Liver (tissue), 3 donors: Measurements from ENCODE around the gene SH3TC2.
A peak's percentile ranks its signal among the peaks of the same experiment; 100 is the strongest.

Experiments
- CTCF ChIP-seq: fragments of 150-350 bp; IDR thresholded peaks from 2 replicates; pipeline ENCODE4 v1.5.1; 2017; ENCODE audit warnings: improper control_type of control experiment, low read depth, low read length; ENCODE audit not compliant: missing input control
- JUND ChIP-seq, 2 donors: IDR thresholded peaks; 2 replicates each; pipeline ENCODE4 v1.6.1; 2016; ENCODE audit warnings: antibody characterized with exemption in 2 of 2
- MAX ChIP-seq: IDR thresholded peaks from 2 replicates; pipeline ENCODE4 v1.6.1; 2016; ENCODE audit warnings: antibody characterized with exemption
- NR2F2 ChIP-seq: IDR thresholded peaks from 2 replicates; pipeline ENCODE4 v1.6.1; 2016; ENCODE audit warnings: antibody characterized with exemption
- RAD21 ChIP-seq, 2 donors: IDR thresholded peaks; 2 replicates each; pipeline ENCODE4 v1.6.1; 2016; ENCODE audit warnings: antibody characterized with exemption in 2 of 2, mild to moderate bottlenecking in 2 of 2
- REST ChIP-seq: IDR thresholded peaks from 2 replicates; pipeline ENCODE4 v1.6.1; 2016; ENCODE audit warnings: antibody characterized with exemption, mild to moderate bottlenecking
- RXRA ChIP-seq, 2 donors: IDR thresholded peaks; 2 replicates each; pipeline ENCODE4 v1.6.1; 2017 to 2018; ENCODE audit warnings: antibody characterized with exemption in 2 of 2, mild to moderate bottlenecking in 1 of 2
- SP1 ChIP-seq: IDR thresholded peaks from 2 replicates; pipeline ENCODE4 v1.6.1; 2018; ENCODE audit warnings: antibody characterized with exemption, mild to moderate bottlenecking
- TAF1 ChIP-seq: conservative IDR thresholded peaks from 2 replicates; pipeline ENCODE4 v1.6.1; 2016; ENCODE audit warnings: antibody characterized with exemption, mild to moderate bottlenecking
- YY1 ChIP-seq: IDR thresholded peaks from 2 replicates; pipeline ENCODE4 v1.6.1; 2016; ENCODE audit warnings: antibody characterized with exemption, mild to moderate bottlenecking
- ZBTB33 ChIP-seq: IDR thresholded peaks from 2 replicates; pipeline ENCODE4 v1.6.1; 2016; ENCODE audit warnings: antibody characterized with exemption
- donor health status: healthy.
- donor health status: healthy.

- peak; percentile 14 for TF ChIP-seq MAX
- no peak for TF ChIP-seq CTCF
- no peak for TF ChIP-seq SP1
- no peak for TF ChIP-seq TAF1
- no peak for TF ChIP-seq RXRA (IDR thresholded peaks at IDR 0.05)
- TF ChIP-seq RAD21 (IDR thresholded peaks at IDR 0.05), result no peak
- no peak for TF ChIP-seq ZBTB33
- no peak for TF ChIP-seq NR2F2
- no peak for TF ChIP-seq JUND (IDR thresholded peaks at IDR 0.05)
- TF ChIP-seq REST, result no peak
- no peak for TF ChIP-seq YY1
Measured at GRCh38 chr5:148963664-148964063, 99.2 kb downstream of the SH3TC2 start.
